GM12891 (cell line): ENCODE measurements around the gene CDC42BPG.
A peak's percentile ranks its signal among the peaks of the same experiment; 100 is the strongest.

Experiments used
- DNase-seq: peaks from one replicate; pipeline ENCODE4 v3.0.0; 2011; ENCODE audit warnings: low spot score; ENCODE audit not compliant: insufficient read length
- FAIRE-seq: peaks from 2 replicates; lab custom pipeline; 2011; peaks lifted over from hg19 to GRCh38; lab: Jason Lieb, UNC
- PAX5 ChIP-seq: IDR thresholded peaks from 2 replicates; pipeline ENCODE4 v1.6.1; 2011; ENCODE audit warnings: low read length, moderate library complexity, mild to moderate bottlenecking; ENCODE audit not compliant: insufficient read depth, severe bottlenecking
- POLR2A ChIP-seq: IDR thresholded peaks from 2 replicates; pipeline ENCODE4 v1.6.1; 2011; ENCODE audit warnings: low read depth, low read length, control low read depth
- POLR2AphosphoS5 ChIP-seq: IDR thresholded peaks from 2 replicates; pipeline ENCODE4 v1.6.1; 2011; ENCODE audit warnings: low read depth, low read length, control low read depth
- POU2F2 ChIP-seq: IDR thresholded peaks from 2 replicates; pipeline ENCODE4 v1.6.1; 2011; ENCODE audit warnings: low read depth, mild to moderate bottlenecking, control low read depth, low read length, moderate library complexity
- SPI1 ChIP-seq: IDR thresholded peaks from 2 replicates; pipeline ENCODE4 v1.6.1; 2011; ENCODE audit warnings: low read depth, low read length, control low read depth
- TAF1 ChIP-seq: IDR thresholded peaks from 2 replicates; pipeline ENCODE4 v1.6.1; 2011; ENCODE audit warnings: low read depth, low read length, control low read depth

The CDC42BPG gene

DNA sequence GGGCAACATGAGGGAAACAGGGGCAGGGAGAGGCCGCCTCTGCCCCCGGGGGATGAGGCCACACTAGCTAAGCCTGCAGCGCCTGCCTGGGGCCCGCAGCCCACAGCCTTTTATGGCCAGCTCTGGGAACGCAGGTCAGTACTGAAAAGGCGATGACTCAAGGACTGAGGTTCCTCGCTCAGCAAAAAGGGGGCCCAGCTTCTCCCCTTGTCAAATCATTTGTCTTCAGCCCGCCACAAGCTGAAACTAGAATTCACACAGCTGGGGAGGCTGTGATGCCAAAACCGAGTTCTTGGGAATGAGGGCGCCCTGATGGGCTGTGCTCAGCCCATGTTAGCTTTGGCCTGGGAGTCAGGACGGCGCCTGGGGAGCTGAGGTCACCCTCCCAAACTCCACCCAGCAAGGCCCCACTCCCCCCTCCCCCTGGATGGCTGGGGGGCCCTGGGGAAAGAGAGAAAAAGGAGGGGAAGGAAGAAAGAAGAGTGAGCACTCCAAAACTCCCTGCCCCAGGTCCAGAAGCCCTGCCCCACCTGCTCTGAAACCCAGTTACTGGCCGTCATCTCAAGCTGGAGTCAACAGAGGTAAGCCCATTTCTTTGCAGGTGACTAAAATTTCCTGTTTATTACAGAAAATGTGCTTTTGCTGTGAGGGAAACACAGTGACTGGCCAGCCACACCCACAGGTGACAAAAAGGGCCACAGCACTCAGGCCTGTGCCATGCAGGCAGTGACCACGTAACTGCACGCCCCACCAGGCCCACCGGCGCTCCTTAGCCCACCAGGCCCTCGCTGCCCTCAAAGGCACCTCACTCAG lies 20.2 kb upstream of the CDC42BPG start:
- no peak for DNase-seq
- TF ChIP-seq TAF1 (peak; percentile 50; the same call in 1 of the 2 replicates), SPI1 (no peak)
- no peak for FAIRE-seq

DNA sequence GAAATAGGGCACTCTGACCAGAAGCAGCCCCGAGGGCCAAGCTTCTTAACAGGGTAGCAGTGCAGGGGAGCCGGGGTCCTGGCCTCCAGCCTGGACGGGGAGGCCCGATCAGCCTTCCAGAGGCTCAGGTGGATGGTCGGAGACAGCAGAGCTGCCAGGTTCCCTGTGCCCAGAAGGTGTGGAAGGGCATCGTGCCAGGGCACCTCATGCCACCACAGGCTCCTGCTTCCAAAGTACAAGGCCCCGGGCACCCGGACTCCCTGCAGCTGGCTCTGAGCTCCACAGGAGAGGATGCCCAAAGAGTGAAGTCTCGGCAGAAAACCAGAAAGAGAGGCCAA lies 19.7 kb upstream of the CDC42BPG start:
- TF ChIP-seq SPI1 (no peak), POU2F2 (no peak), TAF1 (no peak), POLR2AphosphoS5 (no peak), POLR2A (no peak), PAX5 (no peak)
- DNase-seq (no peak), FAIRE-seq (no peak)

DNA sequence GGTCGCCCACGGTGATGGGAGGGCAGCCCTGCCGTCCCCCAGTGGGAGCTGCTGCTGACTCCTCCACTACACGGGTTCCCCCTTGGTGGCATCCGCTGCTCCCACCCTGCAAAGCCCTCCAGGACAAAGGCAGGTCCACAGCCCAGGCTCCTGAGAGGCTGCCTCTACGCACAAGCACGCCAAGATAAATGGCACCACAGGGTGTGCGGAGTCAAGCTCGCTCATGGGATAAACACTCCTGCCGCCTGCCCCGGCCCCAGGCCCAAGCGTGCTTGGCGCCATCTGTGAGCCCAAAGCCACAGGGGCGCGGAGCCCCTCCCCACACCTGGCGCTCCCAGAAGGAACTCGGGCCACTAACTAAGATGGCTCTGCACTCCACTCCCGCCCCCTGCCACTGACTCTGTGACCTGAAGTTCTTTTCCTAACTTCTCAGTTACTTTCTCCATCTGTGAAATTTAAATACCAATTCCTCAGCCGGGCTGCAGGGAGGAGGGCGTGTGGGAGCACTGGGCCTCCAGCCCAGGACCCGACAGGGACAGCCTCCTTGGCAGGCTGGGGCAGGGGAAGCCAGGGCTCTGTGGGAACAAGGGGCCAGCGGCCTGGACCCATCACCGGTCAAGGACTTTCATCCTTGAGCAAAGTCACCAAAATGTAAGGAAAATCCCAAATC lies 19.1 kb upstream of the CDC42BPG start:
- FAIRE-seq, result no peak
- TF ChIP-seq POLR2A (no peak), POLR2AphosphoS5 (no peak)
- DNase-seq, result no peak

DNA sequence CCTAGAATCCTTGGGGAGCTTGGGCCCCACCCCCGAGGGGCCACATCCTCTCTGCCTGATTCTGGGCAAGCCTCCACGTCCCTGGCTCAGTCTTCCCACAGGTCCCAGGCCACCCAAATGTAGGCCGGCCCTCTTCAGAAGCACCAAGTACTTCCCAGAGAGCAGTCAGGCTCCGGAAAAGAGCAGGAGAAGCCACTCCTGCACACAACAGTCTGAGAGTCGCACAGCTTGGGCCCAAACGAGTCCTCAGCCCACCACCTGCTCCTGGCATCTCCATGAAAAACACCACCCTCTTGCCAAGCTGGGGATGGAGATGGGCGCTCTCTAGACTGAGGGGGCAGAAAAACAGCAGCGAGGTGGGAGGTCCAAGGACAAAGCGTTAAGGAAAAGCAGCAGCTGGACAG lies 18.5 kb upstream of the CDC42BPG start:
- DNase-seq (no peak), FAIRE-seq (no peak)
- TF ChIP-seq POLR2AphosphoS5 (no peak), POU2F2 (no peak), POLR2A (no peak; the same call in 1 of the 2 replicates), PAX5 (no peak), TAF1 (no peak), SPI1 (no peak)

DNA sequence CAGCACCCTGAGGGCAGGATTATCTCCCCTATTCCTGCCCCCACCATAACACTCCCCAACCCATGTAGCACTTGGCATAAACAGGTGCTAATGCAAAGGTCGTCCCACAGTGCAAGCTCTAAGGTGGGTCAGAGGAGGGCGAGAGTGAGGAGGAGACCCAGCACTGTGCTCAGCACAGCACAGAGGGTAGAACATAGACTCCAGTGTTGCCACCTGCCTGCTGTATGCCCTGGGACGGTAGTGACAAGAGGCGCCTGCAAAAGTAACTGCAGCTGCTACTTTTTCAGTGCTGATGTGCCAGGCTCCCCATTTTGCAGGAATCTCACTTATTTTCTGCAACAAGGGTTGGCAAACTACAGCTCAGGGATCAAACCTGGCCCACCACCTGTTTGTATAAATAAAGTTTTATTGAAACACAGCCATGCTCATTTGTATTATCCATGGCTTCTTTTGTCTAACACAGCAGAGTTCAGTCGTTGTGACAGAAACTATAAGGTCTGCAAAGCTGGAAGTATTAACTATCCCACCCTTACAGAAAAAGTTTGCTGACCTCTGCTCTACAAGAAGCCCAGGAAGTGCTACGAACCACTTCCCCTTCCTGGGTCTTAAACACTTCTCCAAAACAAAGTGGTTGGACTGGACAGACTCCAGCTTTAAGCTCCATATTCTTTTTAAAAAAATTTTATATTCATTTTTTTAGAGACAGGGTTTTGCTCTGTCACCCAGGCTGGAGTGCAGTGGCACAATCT lies 16.9 kb upstream of the CDC42BPG start:
- TF ChIP-seq TAF1 (no peak), POLR2A (no peak), POU2F2 (no peak), PAX5 (no peak), SPI1 (peak; percentile 85)
- no peak for DNase-seq
- no peak for FAIRE-seq

DNA sequence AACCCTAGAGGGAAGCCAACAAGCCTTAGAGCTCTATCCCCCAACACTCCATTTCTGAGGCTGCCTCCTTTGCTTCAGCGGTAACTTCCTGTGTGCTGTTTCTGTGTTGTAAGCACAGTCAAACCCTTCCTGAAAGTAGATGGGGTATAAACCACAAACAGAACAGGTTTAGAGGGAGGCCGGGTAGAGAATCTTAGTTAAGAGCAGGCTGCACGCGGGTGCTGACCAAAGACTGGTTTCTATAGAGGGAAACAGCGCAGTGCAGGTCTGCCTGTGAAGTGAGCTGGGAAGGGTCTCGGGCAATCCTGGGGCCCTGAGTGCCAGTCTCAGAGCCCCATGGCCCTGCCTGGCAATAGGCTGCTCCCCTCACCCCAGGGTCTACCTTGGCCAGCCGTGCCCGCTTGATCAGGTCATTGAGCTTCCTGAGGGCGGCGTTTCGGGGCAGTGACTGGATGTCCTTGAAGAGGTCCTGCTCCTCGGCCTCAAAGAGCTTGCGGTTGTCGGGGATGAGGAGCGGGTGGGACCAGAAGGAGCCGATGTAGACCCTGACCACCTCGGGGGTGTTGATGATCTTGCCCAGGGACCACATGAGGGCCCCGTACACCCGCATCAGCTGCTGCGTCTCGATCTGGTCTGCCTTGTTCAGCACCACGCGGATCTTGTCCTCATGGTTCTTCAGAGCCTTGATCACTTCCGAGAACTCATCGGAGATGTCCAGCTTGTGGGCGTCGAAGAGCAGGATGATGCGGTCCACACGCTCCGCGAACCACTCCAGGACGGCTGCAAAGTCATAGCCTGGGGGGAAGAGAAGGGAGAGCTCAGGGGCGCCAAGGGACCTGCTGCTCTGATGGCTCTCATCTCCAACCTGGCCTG lies 15.3 kb upstream of the CDC42BPG start:
- FAIRE-seq (peak; percentile 95), DNase-seq (peak; percentile 89)
- TF ChIP-seq SPI1, result peak; percentile 49
- peak; percentile 38; the same call in 1 of the 2 replicates for TF ChIP-seq POLR2A
- TF ChIP-seq PAX5, result no peak
- TF ChIP-seq TAF1, result peak; percentile 48; the same call in 1 of the 2 replicates
- peak; percentile 86 for TF ChIP-seq POU2F2
- TF ChIP-seq POLR2AphosphoS5, result peak; percentile 14; the same call in 1 of the 2 replicates

DNA sequence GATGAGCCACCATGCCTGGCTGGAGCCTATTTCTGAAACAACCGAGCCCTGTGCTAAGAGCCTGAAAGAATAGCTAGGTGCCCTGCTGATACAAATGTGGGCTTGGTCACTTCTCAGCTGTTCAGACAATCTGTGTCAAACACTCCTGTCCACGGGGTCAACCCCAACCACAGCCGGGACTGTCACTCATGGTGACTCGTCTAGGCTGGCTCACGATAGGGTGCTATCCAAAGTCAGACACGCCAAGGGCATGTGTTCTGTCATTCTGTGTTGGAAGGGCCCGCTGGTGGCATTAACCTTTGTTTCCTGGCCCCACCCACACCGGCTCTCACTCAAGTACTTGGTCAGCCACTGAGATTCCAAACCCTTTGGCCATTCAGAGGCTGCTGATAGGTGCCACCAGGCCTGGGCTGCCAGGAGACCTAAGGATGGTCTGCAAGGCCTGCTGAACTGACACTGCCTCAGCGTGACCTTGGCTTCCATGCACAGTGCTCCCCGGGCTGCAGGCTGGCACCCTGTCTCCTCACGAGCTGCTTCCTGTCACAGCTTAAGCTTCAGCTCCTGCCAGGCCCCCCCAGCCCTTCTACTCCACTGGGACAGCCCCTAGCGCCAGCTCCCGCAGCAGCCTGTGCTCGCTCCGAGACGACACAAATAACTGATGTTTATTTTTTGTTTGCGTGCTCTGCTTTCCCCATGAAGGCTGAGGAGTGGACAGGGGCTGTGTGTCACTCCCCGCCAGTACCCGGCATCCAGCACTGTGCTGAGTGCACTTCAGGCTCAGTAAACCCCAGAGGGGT lies 14.2 kb upstream of the CDC42BPG start:
- TF ChIP-seq TAF1 (no peak), POLR2AphosphoS5 (0 out of 2 replicates have a peak, but pooled peaks have one; percentile 14), SPI1 (no peak)
- no peak for FAIRE-seq
- no peak for DNase-seq

DNA sequence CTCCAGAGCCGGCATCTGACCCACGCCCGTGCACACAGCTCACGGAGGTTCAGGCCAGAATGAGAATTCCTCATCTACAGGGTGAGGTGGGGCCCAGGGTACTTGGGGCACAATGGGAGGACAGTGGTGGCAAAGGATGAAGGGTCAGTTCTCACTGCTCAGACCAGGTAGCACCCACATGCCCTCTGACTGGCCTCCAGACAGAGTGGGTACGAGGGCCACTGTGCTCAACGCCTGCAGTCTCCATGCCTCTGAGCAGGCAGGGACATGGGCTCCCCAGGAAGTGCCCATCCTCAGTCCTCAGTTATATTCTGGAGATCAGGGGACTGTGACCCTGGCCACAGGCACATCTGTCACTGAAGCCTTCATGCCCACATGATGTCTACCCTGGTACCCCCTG lies 13.0 kb upstream of the CDC42BPG start:
- no peak for DNase-seq
- TF ChIP-seq POLR2A, result no peak
- no peak for TF ChIP-seq TAF1
- no peak for TF ChIP-seq PAX5
- no peak for TF ChIP-seq SPI1
- TF ChIP-seq POLR2AphosphoS5, result no peak
- no peak for TF ChIP-seq POU2F2
- no peak for FAIRE-seq
